Tibial artery (tissue), 4 donors: ENCODE measurements around the gene ITGB5.
"Not testable (repeated sequence)": the region's sequence is repeated elsewhere in the genome, so short reads cannot be mapped to it uniquely, and the experiment has no call there.

Source experiments
- DNase-seq, 2 donors: peaks; one replicate each; pipeline ENCODE4 v3.0.0-alpha.2; 2019
- H3K27ac ChIP-seq, 2 donors: fragments of 200-600 bp; sonication (generic) in 1 of 2; 1 replicate in 1 of 2; 2 replicates in 1 of 2; pipeline ENCODE4 v1.5.1; 2018 to 2019; ENCODE audit warnings: mild to moderate bottlenecking in 1 of 2
- H3K27me3 ChIP-seq, 2 donors: fragments of 200-600 bp; sonication (generic) in 1 of 2; one replicate each; pipeline versions ENCODE4 v1.5.1 to v1.6.0; 2016 to 2019
- H3K36me3 ChIP-seq, 3 donors: fragments of 200-600 bp; sonication (generic) in 2 of 3; one replicate each; pipeline ENCODE4 v1.5.1; 2016 to 2019; ENCODE audit warnings: mild to moderate bottlenecking in 2 of 3
- H3K4me1 ChIP-seq, 4 donors: fragments of 200-600 bp; sonication (generic) in 2 of 4; 1 replicate in 3 of 4; 2 replicates in 1 of 4; pipeline ENCODE4 v1.5.1; 2016 to 2019
- H3K4me3 ChIP-seq, 2 donors: fragments of 200-600 bp; sonication (generic) in 1 of 2; 1 replicate in 1 of 2; 2 replicates in 1 of 2; pipeline ENCODE4 v1.5.1; 2018 to 2019; ENCODE audit warnings: mild to moderate bottlenecking in 2 of 2
- H3K9me3 ChIP-seq, 3 donors: fragments of 200-600 bp; sonication (generic) in 1 of 3; one replicate each; pipeline ENCODE4 v1.5.1; 2016 to 2019
- intact Hi-C: fragments of 100-400 bp; cut with DNase I; formaldehyde crosslinking; loops from one replicate; pipeline ENCODE4 v1.15.0; 2023; ENCODE audit warnings: low total_unique reads
- TF ChIP-seq, protein P1 (sequence below), 2 experiments: fragments of 200-600 bp in 1 of 2; fragments of 450-650 bp in 1 of 2; IDR thresholded peaks; one replicate each; pipeline ENCODE4 v1.5.1; 2017 to 2019; ENCODE audit warnings: antibody characterized with exemption in 2 of 2, mild to moderate bottlenecking in 1 of 2, moderate library complexity in 1 of 2

Gene ITGB5

DNA sequence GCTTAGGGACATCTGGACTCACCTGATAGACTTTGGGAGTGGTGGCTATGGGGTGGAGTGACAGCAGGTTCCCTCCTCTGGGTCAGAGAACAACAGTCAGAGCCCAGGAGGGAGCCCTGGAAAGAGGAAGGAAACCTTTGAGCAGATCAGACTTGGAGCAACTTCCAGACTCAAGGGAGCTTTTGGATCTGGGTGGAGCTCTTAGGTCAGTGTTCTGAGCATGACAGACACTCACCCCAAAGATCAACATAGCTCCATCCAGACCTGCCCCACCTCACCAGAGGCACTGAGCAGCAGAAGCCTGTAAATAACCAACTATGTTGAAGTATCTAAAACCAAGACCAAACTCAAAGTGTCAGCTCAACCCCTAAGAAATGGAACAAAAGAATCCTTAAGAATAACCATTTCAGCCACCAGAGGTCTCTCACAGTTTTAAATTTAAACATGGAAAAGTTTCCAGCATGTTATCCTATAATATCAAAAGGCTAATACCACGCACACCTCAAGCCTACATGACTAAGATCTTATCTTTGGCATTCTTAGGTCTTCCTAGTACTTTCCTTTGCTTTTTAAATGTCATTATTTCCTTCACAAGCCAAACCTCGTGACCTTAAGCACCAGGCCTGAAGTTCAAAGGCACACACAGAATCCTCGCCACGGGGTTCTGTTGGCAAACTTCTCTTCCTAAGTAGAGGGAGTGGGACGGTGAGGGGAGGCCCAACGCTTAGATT lies 100.5 kb downstream of the ITGB5 start:
- Histone ChIP-seq H3K4me1 (peaks cover 0 to 72% (median 59%) of the 10 kb centered on the region in 4 donors), H3K9me3 (no peaks in the 10 kb centered on the region), H3K4me3 (no peak overlapping the region), H3K27me3 (no peaks in the 10 kb centered on the region), H3K36me3 (no peaks in the 10 kb centered on the region), H3K27ac (peak overlapping the region; percentile 57 to 73)
- TF ChIP-seq, protein P1, sequence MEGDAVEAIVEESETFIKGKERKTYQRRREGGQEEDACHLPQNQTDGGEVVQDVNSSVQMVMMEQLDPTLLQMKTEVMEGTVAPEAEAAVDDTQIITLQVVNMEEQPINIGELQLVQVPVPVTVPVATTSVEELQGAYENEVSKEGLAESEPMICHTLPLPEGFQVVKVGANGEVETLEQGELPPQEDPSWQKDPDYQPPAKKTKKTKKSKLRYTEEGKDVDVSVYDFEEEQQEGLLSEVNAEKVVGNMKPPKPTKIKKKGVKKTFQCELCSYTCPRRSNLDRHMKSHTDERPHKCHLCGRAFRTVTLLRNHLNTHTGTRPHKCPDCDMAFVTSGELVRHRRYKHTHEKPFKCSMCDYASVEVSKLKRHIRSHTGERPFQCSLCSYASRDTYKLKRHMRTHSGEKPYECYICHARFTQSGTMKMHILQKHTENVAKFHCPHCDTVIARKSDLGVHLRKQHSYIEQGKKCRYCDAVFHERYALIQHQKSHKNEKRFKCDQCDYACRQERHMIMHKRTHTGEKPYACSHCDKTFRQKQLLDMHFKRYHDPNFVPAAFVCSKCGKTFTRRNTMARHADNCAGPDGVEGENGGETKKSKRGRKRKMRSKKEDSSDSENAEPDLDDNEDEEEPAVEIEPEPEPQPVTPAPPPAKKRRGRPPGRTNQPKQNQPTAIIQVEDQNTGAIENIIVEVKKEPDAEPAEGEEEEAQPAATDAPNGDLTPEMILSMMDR (IDR thresholded peaks at IDR 0.05): peak; percentile 36 to 54
- intact Hi-C loops: loop anchor here (10.0 kb wide), 1 partner anchor 268 kb away; the partner anchor contains the start of gene HEG1
- no peak for DNase-seq

DNA sequence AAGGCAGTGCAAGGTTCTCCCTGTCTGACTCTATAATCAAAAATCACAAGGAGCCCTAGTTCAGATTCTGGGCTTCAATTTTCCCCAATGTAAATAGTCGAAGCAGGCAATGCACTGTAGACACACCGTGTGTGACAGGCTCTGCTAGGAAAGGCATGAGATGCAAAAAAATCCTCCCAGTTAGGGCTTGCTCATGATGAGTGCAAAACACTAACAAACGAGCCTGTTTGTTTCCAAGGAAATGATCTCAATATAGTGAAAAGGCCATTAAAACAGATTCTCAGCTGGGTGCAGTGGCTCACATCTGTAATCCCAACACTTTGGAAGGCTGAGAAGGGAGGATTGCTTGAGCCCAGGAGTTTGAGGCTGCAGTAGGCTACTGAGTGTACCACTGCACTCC lies 101.2 kb downstream of the ITGB5 start:
- intact Hi-C loops: loop anchor here (10.0 kb wide), 1 partner anchor 269 kb away; the partner anchor contains the start of gene HEG1
- H3K9me3 ChIP-seq: no peaks in the 10 kb centered on the region
- H3K27ac ChIP-seq: peak overlapping the region; percentile 57 to 73
- no peaks in the 10 kb centered on the region for H3K27me3 ChIP-seq
- H3K4me3 ChIP-seq: no peak overlapping the region
- TF ChIP-seq, protein P1 (IDR thresholded peaks at IDR 0.05): no peak
- H3K36me3 ChIP-seq: no peaks in the 10 kb centered on the region
- no peak for DNase-seq
- peaks cover 0 to 72% (median 59%) of the 10 kb centered on the region in 4 donors for H3K4me1 ChIP-seq

DNA sequence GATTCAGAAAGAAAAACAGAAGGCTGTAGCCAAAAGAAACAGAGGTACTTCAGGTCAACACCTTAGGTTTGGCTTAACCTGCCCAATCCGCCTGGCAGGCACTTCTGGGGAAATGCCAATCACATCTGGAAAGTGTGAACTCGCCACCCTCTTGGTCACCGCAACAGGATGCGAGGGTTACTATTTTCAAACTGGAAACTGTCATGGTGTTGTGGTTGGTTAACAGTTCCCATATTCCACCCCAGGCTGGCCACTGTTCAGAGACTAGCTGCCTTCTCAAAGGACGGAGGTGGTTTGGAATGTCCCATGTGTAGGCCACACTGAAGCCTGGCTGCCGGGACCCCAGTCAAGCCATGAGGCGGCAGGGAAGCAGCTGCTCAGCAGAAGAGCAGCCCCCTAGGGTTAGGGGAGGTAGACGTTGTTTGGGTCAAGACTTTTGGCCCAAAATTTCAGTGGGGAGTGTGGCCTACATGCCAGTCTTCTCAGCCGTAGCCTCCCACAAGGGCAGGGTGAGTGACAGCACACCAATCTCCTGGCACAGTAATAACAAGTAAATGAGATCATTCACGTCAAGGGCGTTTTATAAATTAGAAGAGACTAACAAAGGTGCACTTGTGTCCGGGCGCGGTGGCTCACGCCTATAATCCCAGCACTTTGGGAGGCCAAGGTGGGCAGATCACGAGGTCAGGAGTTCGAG lies 102.3 kb downstream of the ITGB5 start:
- intact Hi-C loops: loop anchor here (5.0 to 10.0 kb wide), 2 partner anchors 112 to 270 kb away; partner anchors contain the start of gene HEG1
- H3K27ac ChIP-seq: peak overlapping the region; percentile 57 to 73

DNA sequence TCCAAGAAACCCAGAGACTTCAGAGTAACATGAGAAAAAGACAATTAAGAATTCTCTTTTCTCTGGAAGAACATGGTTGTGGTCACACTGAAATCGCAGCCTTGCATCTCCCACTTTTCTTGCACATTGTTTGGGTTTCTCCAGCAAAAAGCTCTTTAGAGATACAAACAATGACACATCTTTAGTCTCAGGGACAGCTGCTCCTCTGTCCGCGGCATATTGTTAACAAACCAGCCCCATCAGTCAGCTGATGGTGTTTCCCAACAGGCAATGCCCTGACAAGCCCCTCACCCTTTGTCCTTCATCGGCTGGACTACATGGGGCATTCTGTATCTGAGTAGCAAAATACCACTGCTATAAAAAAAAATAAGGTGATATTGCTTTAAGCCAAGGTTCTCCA lies 103.5 kb downstream of the ITGB5 start:
- no peaks in the 10 kb centered on the region for H3K9me3 ChIP-seq
- H3K36me3 ChIP-seq: no peaks in the 10 kb centered on the region
- H3K27ac ChIP-seq: peak overlapping the region; percentile 57 to 73
- peaks cover 0 to 88% (median 74%) of the 10 kb centered on the region in 4 donors for H3K4me1 ChIP-seq
- DNase-seq: no peak
- H3K27me3 ChIP-seq: no peaks in the 10 kb centered on the region
- H3K4me3 ChIP-seq: no peak overlapping the region
- intact Hi-C loops: loop anchor here (5.0 to 10.0 kb wide), 2 partner anchors 114 to 271 kb away; partner anchors contain the start of gene HEG1
- TF ChIP-seq, protein P1 (IDR thresholded peaks at IDR 0.05): no peak

More for the DNA sequence above, 102.3 kb downstream of the ITGB5 start:
- no peak overlapping the region for H3K4me3 ChIP-seq
- H3K4me1 ChIP-seq: peaks cover 0 to 76% (median 63%) of the 10 kb centered on the region in 4 donors
- no peaks in the 10 kb centered on the region for H3K27me3 ChIP-seq
- TF ChIP-seq, protein P1 (IDR thresholded peaks at IDR 0.05): no peak
- H3K36me3 ChIP-seq: no peaks in the 10 kb centered on the region
- no peak for DNase-seq
- H3K9me3 ChIP-seq: no peaks in the 10 kb centered on the region

DNA sequence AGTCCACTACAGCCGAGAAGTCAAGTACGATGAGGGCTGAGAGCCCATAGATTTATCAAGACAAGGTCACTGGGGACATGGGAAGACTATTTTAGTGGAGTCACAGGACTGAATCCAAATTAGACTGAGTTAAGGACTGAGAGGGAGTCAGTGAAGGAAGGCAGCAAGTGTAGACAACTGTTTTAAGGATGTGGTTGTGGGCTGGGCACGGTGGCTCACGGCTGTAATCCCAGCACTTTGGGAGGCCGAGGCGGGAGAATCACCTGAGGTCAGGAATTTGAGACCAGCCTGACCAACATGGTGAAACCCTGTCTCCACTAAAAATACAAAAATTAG lies 104.8 kb downstream of the ITGB5 start:
- H3K9me3 ChIP-seq, H3K27me3 ChIP-seq, H3K36me3 ChIP-seq, DNase-seq, H3K4me3 ChIP-seq: not testable (repeated sequence)
- Histone ChIP-seq H3K27ac (peak overlapping the region in 1 of 2 donors; percentile 93), H3K4me1 (peaks cover 0 to 90% (median 74%) of the 10 kb centered on the region in 4 donors)
- intact Hi-C loops: loop anchor here (5.0 to 10.0 kb wide), 2 partner anchors 115 to 272 kb away; partner anchors contain the start of gene HEG1
